Hepatocyte (in vitro differentiated cells): Measurements from ENCODE around the gene MIPOL1. TPM values are rescaled to one million over a fixed set of nuclear protein-coding genes. Genes with fewer than 3 reads are reported as not detected.

ENCODE experiments used
- DNase-seq: peaks from one replicate; pipeline ENCODE4 v3.0.0-alpha.2; 2016; ENCODE audit warnings: low spot score
- H2AFZ ChIP-seq: fragments of 200-600 bp; sonication (generic); 2 replicates; pipeline ENCODE4 v1.6.0; 2016; ENCODE audit warnings: antibody characterized with exemption, mild to moderate bottlenecking
- H3K27ac ChIP-seq: fragments of 200-600 bp; sonication (generic); 2 replicates; pipeline ENCODE4 v1.5.1; 2016; ENCODE audit warnings: mild to moderate bottlenecking
- H3K27me3 ChIP-seq: fragments of 200-600 bp; sonication (generic); 2 replicates; pipeline ENCODE4 v1.6.1; 2016
- H3K36me3 ChIP-seq: fragments of 200-600 bp; sonication (generic); replicated peaks from 2 replicates; pipeline ENCODE4 v1.5.1; 2016; ENCODE audit warnings: low read depth; ENCODE audit not compliant: insufficient read depth
- H3K4me1 ChIP-seq: fragments of 200-600 bp; sonication (generic); 2 replicates; pipeline ENCODE4 v1.5.1; 2016; ENCODE audit warnings: mild to moderate bottlenecking, moderate library complexity; ENCODE audit not compliant: insufficient read depth
- H3K4me2 ChIP-seq: fragments of 200-600 bp; sonication (generic); 2 replicates; pipeline ENCODE4 v1.6.0; 2016
- H3K4me3 ChIP-seq: fragments of 200-600 bp; sonication (generic); 2 replicates; pipeline ENCODE4 v1.5.1; 2016; ENCODE audit warnings: mild to moderate bottlenecking
- H3K79me2 ChIP-seq: fragments of 200-600 bp; sonication (generic); 2 replicates; pipeline ENCODE4 v1.6.0; 2017; ENCODE audit warnings: mild to moderate bottlenecking
- H3K9me2 ChIP-seq: fragments of 200-600 bp; sonication (generic); replicated peaks from 2 replicates; pipeline ENCODE4 v1.6.0; 2017; ENCODE audit warnings: mild to moderate bottlenecking; ENCODE audit not compliant: insufficient read depth
- H3K9me3 ChIP-seq: fragments of 200-600 bp; sonication (generic); 2 replicates; pipeline ENCODE4 v1.5.1; 2016; ENCODE audit warnings: low read depth, mild to moderate bottlenecking
- H4K20me1 ChIP-seq: fragments of 200-600 bp; sonication (generic); 2 replicates; pipeline ENCODE4 v1.6.0; 2016; ENCODE audit warnings: mild to moderate bottlenecking; ENCODE audit not compliant: insufficient read depth, poor library complexity, severe bottlenecking
- EZH2 ChIP-seq: fragments of 200-600 bp; sonication (generic); IDR thresholded peaks from 2 replicates; pipeline ENCODE4 v1.6.1; 2016; ENCODE audit warnings: antibody characterized with exemption, mild to moderate bottlenecking, borderline replicate concordance
- EZH2phosphoT487 ChIP-seq: fragments of 200-600 bp; sonication (generic); IDR thresholded peaks from one replicate; pipeline ENCODE4 v1.6.1; 2018; ENCODE audit warnings: antibody characterized with exemption, mild to moderate bottlenecking, low read depth, moderate library complexity; ENCODE audit not compliant: unreplicated experiment, severe bottlenecking
- WGBS: methylation state at CpG from one replicate; pipeline ENCODE4 v1.1.6; 2016; ENCODE audit warnings: low lambda C conversion rate; ENCODE audit errors: missing lambda C conversion rate; 5-methylcytosine and 5-hydroxymethylcytosine counted together
- polyA plus RNA-seq: library from polyadenylated mRNA; unstranded; fragments of >200 nt; fragmentation: Nextera tagmentation; extraction: Ambion mirVana; gene quantifications from 2 replicates; pipeline ENCODE4 v1.2.1, GENCODE V29; 2016
- total RNA-seq: library from RNA; depleted of rRNA; stranded (reverse); fragments of >200 nt; gene quantifications from 2 replicates; pipeline ENCODE4 v1.2.3, GENCODE V29; 2014
- TF ChIP-seq, protein P1 (sequence below): fragments of 200-600 bp; sonication (generic); IDR thresholded peaks from 2 replicates; pipeline ENCODE4 v1.5.1; 2016; ENCODE audit warnings: antibody characterized with exemption, mild to moderate bottlenecking; ENCODE audit not compliant: poor library complexity

MIPOL1 gene
- total and polyA plus RNA-seq, 2 experiments from 2014 or later: 2.6 to 16.6 TPM

DNA sequence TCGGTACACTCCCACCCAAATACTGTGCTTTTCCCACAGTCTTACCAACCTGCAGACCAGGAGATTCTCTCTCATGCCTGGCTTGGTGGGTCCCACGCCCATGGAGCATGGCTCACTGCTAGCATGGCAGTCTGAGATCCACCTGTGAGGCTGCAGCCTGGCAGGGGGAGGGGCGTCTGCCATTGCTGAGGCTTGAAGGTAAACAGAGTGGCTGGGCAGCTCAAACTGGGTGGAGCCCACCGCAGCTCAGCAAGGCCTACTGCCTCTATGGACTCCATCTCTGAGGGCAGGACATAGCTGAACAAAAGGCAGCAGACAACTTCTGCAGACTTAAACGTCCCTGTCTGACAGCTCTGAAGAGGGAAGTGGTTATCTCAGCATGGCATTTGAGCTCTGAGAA is 304.1 kb downstream of the MIPOL1 start:
- Histone ChIP-seq H3K9me2 (no peaks in the 10 kb centered on the region), H3K36me3 (no peaks in the 10 kb centered on the region), H3K4me3 (no peak overlapping the region), H3K27ac (no peak overlapping the region), H3K4me2 (no peak overlapping the region), H3K4me1 (no peaks in the 10 kb centered on the region), H3K79me2 (no peaks in the 10 kb centered on the region), H3K27me3 (no peaks in the 10 kb centered on the region), H3K9me3 (no peaks in the 10 kb centered on the region), H2AFZ (no peak overlapping the region), H4K20me1 (no peaks in the 10 kb centered on the region)
- TF ChIP-seq, protein P1, sequence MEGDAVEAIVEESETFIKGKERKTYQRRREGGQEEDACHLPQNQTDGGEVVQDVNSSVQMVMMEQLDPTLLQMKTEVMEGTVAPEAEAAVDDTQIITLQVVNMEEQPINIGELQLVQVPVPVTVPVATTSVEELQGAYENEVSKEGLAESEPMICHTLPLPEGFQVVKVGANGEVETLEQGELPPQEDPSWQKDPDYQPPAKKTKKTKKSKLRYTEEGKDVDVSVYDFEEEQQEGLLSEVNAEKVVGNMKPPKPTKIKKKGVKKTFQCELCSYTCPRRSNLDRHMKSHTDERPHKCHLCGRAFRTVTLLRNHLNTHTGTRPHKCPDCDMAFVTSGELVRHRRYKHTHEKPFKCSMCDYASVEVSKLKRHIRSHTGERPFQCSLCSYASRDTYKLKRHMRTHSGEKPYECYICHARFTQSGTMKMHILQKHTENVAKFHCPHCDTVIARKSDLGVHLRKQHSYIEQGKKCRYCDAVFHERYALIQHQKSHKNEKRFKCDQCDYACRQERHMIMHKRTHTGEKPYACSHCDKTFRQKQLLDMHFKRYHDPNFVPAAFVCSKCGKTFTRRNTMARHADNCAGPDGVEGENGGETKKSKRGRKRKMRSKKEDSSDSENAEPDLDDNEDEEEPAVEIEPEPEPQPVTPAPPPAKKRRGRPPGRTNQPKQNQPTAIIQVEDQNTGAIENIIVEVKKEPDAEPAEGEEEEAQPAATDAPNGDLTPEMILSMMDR: no peak
- TF ChIP-seq EZH2phosphoT487 (no peak), EZH2 (no peak)
- 83% methylated on average over 5 of the region's 5 CpGs for WGBS
- no peak for DNase-seq

DNA sequence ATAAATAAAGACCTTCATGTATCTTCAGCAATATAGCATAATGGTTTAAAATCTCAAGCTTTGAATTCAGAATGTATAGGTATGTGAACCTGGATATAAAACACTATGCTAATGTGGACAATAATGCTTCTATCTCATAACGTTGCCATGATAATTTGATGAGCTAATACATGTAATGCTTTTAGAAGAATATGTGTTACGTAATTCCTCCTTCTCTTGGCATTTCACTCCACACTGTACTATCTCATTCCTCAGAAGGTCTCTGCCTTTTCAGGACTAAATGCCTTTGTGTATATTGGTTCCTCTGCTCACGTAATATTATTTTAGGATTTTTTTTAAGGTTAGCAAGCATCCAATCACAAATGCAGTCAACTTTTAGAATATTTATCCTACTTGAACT is 310.8 kb downstream of the MIPOL1 start:
- Histone ChIP-seq H3K79me2 (no peaks in the 10 kb centered on the region), H4K20me1 (no peaks in the 10 kb centered on the region), H3K4me1 (no peaks in the 10 kb centered on the region), H3K9me3 (no peaks in the 10 kb centered on the region), H3K27ac (no peak overlapping the region), H3K4me3 (no peak overlapping the region), H3K36me3 (no peaks in the 10 kb centered on the region), H3K4me2 (no peak overlapping the region), H3K9me2 (no peaks in the 10 kb centered on the region), H2AFZ (no peak overlapping the region), H3K27me3 (no peaks in the 10 kb centered on the region)
- TF ChIP-seq, protein P1: no peak
- TF ChIP-seq EZH2 (no peak), EZH2phosphoT487 (no peak)
- WGBS: 93% methylated on average over 3 of the region's 3 CpGs
- DNase-seq: no peak

DNA sequence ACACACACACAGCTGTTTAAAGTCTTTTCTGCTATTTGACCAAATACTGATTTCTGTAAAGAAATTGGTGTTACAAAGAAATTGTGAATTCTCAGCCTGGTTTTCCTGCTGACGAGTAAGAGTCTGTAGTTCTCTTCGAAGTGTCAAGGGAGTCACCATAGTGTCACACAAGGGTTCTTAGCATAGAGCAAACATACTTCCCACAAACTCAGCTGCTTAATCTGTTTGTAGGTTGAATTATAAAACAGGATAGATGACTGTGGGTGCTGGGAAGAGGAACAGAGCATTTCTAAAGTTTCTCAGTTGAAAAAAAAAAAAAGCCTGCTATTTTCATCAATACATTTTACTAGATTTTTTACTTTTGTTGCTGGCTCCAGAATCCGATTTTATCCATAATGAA is 314.4 kb downstream of the MIPOL1 start:
- Histone ChIP-seq H3K9me2 (no peaks in the 10 kb centered on the region), H3K79me2 (no peaks in the 10 kb centered on the region), H3K4me2 (no peak overlapping the region), H4K20me1 (no peaks in the 10 kb centered on the region), H2AFZ (no peak overlapping the region), H3K4me1 (no peaks in the 10 kb centered on the region), H3K27me3 (no peaks in the 10 kb centered on the region), H3K4me3 (no peak overlapping the region), H3K36me3 (no peaks in the 10 kb centered on the region), H3K27ac (no peak overlapping the region), H3K9me3 (no peaks in the 10 kb centered on the region)
- TF ChIP-seq, protein P1: no peak
- no peak for TF ChIP-seq EZH2phosphoT487
- no peak for TF ChIP-seq EZH2
- 68% methylated on average over 3 of the region's 3 CpGs for WGBS
- no peak for DNase-seq

DNA sequence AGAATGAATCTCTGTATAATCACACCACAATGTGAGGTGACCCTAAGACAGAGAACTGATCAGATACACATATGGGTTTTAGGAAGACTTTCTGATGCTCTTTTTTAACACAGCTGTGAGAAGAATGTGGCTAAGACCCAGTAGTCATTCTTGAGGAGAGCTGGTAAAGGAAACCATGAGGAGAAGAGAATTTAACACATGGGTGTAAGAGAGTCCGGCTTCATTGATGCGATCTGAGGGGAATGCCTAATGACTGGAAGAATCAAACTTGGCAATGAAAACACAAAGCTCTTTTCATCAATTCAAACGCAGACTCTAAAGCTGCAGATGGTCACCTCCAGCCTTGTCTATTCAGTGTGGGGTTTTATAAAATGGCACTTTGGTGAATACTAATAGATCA is 318.0 kb downstream of the MIPOL1 start:
- Histone ChIP-seq H3K79me2 (no peaks in the 10 kb centered on the region), H3K36me3 (no peaks in the 10 kb centered on the region), H3K9me3 (no peaks in the 10 kb centered on the region), H4K20me1 (no peaks in the 10 kb centered on the region), H3K27ac (no peak overlapping the region), H3K4me1 (no peaks in the 10 kb centered on the region), H3K27me3 (no peaks in the 10 kb centered on the region), H3K4me3 (no peak overlapping the region), H3K9me2 (no peaks in the 10 kb centered on the region), H3K4me2 (no peak overlapping the region), H2AFZ (no peak overlapping the region)
- no peak for DNase-seq
- WGBS: 92% methylated on average over 3 of the region's 3 CpGs
- TF ChIP-seq, protein P1: no peak
- TF ChIP-seq EZH2phosphoT487 (no peak), EZH2 (no peak)
